ENCODE measurements around the gene COL23A1. TPM values are rescaled to one million over a fixed set of nuclear protein-coding genes. Genes with fewer than 3 reads are reported as not detected.
"Not testable (repeated sequence)": the region's sequence is repeated elsewhere in the genome, so short reads cannot be mapped to it uniquely, and the experiment has no call there.

COL23A1 gene
- total RNA-seq, 1 donor from 2014 or later, result 0.55 TPM

- no peak for DNase-seq (ENCODE audit: low spot score)
Measured at GRCh38 chr5:178383301-178383918, 206.8 kb downstream of the COL23A1 start.

DNA sequence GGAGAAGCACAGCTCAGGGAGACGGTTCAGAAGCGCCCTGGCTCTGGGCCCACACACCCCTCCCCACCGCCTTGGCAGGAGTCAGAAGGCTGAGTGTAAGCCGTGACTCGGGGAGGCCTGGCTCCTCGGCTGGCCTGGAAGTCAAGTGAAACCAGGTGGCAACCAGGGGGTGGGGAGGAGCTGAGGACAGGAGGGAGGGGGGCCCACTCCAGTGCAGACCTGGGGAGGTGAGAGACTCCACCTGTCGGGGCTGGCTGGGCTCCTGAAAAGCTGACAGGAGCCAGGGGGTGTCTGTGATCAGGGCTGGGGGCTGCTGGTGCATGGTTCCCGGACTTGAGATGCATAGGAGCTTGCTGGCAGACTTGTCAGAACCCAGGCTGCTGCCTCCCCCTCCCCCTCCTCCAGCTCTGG is 207.4 kb downstream of the COL23A1 start:
- no peak for DNase-seq (ENCODE audit: low spot score)

- no peak for DNase-seq (ENCODE audit: low spot score)
Measured at GRCh38 chr5:178381921-178382695, 208.1 kb downstream of the COL23A1 start.

DNA sequence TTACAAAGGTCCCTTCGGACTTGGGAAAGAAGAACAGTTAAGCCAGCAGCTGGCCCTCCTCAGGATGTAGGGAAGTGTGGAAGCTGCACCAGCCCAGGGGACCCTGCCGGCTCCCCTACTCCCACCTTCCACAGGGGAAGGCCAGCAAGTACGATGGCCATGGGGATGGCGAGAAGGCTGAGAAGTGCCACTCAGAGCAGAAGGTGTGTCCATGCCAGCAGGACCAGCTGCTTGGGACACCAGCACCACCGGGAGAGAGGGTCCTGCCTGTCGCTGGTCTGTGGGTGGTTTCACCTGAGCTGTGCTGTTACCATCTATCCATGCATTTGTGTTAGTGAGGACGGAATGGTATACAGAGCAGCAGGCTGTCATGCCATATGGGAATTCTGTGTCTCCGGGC is 209.0 kb downstream of the COL23A1 start:
- DNase-seq (ENCODE audit: low spot score), result no peak

GRCh38 chr5:178380541-178381074 is 209.6 kb downstream of the COL23A1 start:
- DNase-seq (ENCODE audit: low spot score), result no peak

DNA sequence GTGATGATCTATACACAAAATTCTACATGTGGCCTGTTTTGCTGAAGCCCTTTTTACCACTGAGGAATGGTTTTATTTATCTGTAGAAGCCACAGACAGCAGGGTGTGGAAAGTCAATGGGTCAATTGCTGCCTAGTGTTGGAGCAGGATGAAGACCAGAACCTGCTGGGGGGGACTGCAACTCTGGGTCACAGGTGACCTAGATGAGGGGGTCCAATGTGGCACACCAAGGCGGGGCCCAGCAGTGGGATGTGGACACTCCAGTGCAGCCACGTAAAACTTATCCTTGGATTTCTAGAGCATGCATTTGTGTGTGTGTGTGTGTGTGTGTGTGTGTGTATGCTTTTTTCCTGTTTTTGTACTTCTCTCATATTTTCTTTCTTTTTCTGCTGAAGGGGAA is 210.1 kb downstream of the COL23A1 start:
- DNase-seq (ENCODE audit: low spot score), result no peak

- DNase-seq (ENCODE audit: low spot score), result no peak
Measured at GRCh38 chr5:178378527-178379484, 211.4 kb downstream of the COL23A1 start.

- DNase-seq (ENCODE audit: low spot score), result no peak
Measured at GRCh38 chr5:178377583-178378270, 212.5 kb downstream of the COL23A1 start.

DNA sequence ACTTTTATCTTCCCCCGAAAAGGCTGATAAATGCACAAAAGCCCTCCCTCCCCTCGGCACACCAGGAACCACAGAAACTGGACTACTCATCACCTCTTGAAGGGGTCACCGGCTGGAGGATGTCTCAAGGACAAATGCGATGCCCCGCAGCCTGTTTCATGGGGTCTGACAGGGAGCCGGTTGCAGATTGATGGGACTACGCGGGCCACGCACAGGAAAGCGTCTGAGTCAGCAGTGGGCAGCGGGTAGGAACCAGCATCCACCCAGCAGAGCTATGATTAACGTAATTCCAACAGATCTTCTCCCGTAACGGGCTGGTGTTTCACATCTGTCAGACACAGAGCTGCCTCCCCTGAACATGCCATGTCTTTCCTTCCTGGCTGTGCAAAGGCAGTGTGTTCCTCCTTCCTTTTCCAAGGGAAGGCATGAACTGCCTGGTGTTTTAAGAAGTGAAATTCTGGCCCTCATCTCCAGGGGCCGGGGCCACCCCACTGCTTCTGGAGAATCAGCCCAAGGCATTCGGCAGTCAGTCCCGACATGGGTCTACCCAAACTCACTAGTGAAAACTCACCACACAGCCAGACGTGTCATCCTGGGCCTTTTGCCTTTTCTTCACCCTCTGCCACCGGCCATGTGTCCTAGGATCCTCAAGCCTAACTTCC is 213.1 kb downstream of the COL23A1 start:
- DNase-seq (ENCODE audit: low spot score), result no peak

DNA sequence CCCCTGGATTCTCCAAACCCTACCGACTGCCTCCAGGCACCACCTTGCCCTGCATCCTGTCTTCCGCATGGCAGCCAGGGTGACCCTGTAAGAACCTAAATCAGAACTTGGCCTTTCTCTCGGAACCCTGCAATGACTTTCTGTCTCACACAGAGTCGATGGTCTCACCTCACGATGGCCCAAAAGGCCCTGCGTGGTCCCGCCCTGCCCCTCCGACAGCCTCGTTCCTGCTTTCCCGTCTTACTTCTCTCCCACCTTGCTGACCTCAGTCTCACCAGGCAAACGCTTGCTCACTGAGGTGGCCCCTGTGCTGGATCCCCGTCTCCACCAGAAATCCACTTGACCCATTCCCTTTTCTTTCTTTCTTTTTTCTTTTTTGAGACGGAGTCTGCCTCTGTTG is 214.8 kb downstream of the COL23A1 start:
- no peak for DNase-seq (ENCODE audit: low spot score)

- no peak for DNase-seq (ENCODE audit: low spot score)
Measured at GRCh38 chr5:178373711-178374110, 216.5 kb downstream of the COL23A1 start.

- DNase-seq (ENCODE audit: low spot score), result no peak
Measured at GRCh38 chr5:178372142-178372571, 218.0 kb downstream of the COL23A1 start.

GRCh38 chr5:178371362-178372111 is 218.7 kb downstream of the COL23A1 start:
- DNase-seq (ENCODE audit: low spot score), result no peak

GRCh38 chr5:178370102-178370501 is 220.1 kb downstream of the COL23A1 start:
- no peak for DNase-seq (ENCODE audit: low spot score)

- DNase-seq (ENCODE audit: low spot score), result not testable (repeated sequence)
Measured at GRCh38 chr5:178369469-178369868, 220.7 kb downstream of the COL23A1 start.

DNA sequence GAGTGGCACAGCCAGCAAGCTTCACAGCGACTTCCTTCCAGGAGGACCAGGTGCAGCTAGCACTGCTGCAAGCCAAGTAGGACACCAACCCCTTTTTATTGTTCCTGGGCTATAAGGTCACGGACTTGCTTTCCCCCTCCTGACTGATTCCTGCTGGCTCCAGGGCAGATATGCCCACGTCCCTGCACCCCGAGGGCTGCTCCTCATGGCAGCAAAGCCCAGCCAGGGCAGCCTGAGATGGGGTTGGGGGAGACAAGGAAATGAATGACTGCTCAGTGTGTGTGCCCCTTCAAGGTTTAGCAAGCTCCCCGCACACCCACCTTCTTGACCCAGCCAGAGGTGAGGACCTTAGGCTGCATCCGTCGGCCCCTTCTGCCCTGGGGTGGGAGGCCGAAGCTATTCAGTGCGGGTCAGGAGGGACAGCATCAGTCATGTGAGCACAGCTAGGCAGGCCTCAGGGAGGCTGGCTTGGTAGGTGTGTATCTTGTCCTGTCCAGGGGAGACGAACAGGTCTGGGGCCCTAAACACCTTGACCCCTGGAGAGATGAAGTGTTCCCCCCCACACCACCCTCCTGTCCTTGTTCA is 221.4 kb downstream of the COL23A1 start:
- no peak for DNase-seq (ENCODE audit: low spot score)

DNA sequence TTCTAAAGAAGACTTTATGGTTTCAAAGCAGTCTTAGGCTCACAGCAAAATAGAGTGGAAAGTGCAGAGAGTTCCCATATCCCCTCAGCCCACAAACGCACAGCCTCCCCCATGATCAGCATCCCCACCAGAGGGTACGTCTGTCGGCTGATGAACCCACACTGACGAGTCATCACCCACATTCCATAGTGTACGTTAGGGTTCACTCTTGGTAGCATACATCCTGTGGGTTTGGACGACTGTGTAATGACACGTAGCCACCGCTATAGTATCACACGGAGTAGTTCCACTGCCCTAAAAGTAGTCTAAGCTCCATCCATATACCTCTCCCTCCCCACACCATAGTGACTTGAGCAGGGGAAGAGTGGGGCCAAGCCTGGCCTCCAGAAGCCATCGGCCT is 221.9 kb downstream of the COL23A1 start:
- no peak for DNase-seq (ENCODE audit: low spot score)

DNA sequence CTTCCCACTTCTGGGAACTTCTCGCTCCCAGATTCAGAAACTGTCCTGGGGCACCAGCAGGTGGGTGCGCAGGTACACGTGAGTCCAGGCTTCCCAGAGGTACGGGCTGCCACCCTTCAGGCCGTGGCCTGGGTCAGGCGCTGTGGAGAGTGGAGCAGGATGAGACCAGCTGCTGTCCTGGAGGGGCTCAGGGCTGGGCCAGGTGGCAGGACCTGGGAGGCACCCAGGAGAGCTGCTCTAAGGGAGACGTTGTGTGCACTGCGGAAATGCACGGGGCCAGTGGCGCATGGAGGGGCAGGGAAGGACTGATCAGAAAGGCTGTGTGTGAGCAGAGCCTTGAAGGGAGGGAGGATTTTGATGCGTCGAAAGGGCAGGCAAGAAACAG is 222.5 kb downstream of the COL23A1 start:
- no peak for DNase-seq (ENCODE audit: low spot score)
